HG03064 (cell line): ENCODE data around the gene ASPG.

Source experiments
- ATAC-seq: cut with Tn5 transposase; IDR thresholded peaks from one replicate; pipeline ENCODE4 v1.9.1; 2021; ENCODE audit warnings: low read depth; ENCODE audit not compliant: unreplicated experiment

The ASPG gene

DNA sequence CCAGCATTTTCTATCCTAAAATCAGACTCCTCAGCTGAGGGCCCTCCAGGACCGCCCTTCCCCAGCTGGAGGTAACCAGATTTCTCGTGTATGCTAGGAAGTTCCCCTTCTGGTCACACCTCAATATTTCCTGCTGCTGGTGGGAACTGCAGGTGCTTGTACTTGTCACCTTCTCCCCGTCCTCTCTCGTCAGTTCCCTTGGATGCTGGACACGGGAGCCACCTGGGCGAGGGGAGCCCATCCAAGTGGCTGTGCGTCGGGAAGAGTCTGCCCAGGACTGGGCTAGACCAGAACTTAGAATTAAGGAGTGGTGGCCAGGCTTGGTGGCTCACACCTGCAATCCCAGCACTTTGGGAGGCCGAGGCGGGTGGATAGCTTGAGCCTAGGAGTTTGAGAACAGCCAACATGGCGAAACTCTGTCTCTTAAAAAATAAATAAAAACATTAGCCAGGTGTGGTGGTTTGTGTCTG lies 29.7 kb downstream of the ASPG start:
- no peak for ATAC-seq

DNA sequence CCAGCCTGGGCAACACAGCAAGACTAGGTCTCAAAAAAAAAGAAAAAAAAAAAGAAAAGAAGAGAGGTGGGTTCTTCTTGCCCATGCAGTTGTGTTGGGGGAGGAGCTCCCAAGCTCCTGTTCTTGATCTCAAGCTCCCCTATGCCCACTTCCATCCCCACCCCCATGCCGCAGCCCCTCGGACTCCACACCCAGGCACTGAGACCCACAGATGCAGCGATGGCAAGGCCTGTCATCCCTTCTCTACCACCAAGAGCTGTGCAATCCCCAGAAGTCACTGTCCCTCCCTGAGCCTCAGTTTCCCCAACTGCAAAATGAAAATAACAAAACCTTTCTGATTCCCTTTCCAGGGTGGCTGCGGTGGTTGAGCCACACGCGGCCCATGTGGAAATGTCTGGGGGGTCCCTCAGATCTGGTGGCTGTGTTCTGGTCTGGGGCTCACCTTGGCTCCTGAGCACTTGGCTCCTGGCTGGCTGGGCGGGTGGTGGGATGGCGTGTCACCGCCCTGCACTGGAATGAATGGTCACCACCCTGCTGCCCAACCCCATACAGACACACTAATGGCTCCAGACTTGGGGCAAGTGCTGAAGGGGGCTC lies 30.3 kb downstream of the ASPG start:
- no peak for ATAC-seq

DNA sequence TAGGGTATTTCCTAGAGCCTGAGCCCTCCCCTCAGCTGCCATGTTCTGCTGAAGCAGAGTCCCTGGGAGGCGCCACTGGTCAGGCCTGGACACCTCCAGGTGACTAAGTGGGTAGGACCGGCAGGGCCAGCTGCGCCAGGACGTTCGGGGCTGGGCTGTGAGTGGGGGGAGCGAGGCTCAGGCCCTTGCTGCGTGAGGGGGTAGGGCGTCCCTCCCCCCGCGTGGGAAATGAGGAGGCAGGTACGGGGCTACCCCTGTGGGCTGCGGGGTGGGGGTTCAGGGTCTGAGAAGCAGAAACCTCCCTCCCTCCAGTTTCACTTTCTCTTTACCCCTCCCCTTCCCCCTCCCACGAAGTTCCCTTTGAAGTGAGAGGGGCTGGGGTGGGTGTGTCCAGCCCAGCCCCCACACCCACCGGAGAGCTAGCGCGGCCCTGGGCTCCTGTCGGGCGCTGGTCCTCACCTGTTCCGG lies 30.8 kb downstream of the ASPG start:
- no peak for ATAC-seq

DNA sequence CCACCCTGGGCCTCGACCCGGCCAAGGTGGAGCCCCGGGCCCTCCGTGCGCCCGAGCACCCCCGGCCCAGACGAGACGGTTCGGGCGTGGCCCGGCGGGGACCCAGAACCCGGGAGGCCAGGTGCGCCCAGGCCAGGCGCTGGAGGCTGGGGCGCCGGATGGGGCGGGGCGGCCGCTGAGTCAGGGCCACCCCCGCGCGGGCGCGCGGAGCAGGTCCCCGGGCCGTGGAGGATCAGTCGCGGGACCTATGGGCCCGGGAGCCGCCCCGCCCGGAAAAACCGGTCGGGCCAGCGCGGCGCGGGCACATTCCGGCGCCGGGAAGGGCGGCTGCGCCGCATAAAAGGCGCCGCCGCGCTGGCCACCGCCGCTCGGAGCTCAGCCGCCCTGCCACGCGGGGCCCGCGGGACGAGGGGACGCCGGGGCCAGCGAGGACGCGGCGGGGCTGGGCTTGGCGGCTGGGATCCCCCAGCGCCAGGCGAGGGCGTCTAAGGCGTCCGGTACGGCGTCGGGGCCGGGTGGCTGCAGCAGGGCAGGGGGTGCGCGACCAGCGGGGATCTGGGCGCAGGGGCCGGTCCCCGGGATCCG lies 31.3 kb downstream of the ASPG start:
- no peak for ATAC-seq

DNA sequence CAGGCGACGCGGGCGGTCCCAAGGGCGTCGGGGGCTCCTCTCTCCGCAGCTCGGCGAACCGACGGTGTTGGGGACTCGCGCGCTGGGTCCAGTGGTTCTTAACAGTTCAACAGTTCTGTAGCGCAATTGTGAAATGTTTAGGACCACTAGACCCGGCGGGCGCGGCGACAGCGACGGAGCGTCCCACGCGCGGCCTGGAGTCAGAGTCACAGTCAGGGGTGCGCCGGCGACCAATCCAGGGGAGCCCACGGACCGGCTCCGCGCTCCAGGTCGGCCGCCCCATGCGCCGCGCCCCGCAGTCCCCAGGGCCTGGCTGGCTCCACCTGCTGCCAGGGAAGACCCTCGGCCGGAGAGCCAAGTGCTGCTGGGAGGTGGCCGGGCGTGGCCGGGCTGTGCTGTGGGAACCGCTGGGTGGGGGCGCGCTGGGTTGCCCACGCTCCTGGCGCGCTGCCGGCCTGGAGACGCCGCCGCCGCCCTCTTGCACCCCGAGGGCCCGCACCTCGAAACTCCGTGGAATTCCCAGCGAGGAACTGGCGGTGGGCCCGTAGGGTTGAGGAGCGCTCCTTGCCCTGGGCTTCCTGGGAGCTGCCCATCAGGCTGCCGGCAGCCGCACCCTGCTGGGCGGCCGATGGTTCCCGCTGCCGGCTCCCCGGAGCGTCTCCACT lies 32.0 kb downstream of the ASPG start:
- ATAC-seq: no peak

DNA sequence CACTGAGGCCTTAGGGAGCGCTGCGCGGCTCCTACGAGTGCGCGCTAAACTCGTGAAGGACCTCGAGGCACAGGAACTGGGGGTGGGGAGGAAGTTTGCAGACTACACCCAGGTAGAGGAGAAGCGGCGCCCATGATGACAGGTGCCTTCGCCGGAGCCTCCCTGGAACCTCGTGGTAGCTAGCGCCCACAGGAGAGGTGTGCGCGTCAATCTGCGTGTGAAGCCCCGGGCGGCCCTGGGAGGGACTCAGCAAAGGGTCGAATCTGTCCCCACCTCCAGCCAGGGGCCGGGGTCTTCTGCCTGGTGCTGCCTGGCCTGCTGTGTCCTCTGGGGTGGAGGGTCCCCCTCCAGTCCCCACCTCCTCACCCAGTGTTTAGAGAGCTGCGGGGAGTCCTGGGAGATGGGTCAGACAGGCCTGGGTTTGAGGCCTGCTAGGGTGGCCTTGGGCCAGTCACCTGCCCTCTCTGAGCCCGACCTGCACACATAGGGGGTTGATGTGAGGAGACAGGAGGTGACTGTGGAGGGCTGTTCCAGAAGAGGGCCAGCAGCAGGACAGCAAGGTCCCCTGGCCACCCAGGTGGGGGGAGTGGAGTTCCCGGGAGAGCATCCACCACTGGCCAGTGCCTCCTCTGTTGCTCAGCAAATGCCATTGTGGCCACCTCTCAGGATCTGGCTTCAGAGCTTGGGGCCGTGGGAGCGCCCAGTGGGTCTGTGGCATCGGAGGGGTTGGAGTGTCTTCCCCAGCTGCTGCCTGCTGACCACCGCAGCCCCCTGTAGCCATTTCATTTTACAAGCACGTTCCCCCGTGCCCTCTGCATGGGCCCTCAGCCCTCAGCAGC lies 32.7 kb downstream of the ASPG start:
- ATAC-seq: no peak

DNA sequence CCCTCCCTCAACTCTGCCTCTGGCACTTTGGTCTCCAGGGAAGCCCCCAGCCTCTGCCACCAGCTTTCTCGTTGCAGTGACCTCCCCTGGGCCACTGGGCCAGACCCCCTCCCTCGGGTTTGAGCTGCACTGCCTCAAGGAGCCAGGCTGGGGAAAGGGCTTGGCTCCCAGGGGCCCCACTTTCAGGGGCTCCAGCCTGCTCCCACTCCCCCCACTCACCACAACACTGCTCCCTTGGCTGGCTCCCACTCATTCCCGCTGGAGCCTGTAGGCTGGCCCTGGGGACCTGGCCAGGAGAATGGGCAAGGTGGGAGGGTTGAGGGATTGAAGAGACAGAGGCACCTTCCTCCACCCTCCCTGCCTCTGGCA lies 33.6 kb downstream of the ASPG start:
- no peak for ATAC-seq

DNA sequence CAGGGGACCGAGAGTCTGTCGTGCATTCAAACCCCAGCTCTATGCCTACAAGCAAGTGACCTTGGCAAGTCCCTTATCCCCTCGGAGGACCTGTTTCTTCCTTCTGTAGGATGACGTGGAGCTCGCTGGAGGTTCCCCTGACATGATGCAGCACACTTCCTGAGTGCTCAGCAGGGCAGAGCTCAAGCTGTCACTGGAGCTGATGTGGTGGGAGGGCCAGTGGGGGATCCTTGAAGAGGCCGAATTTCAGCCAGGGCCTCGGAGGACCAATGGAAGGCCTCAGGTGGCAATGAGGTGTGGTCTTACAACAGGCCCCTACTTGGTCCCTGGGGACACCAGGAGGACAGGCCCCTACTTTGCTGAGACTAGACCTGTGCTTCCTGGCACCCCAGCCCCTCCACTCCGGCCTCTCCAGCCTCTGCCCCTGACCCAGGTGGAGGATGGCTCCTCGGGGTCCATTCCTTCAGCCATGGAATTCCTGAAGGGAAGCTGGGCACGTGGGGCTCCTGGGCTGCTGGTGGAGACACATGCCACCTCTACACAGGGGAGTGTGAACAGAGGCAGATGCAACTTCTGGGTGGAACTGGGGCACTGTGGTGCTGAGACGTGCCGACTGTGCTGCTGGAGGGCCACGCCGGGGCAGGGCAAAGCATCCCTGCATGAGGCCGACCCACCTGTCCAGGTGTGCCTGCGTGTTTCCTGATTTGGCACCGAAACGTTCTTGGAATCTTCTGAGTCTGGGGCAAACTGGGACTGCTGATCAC lies 34.2 kb downstream of the ASPG start:
- no peak for ATAC-seq

DNA sequence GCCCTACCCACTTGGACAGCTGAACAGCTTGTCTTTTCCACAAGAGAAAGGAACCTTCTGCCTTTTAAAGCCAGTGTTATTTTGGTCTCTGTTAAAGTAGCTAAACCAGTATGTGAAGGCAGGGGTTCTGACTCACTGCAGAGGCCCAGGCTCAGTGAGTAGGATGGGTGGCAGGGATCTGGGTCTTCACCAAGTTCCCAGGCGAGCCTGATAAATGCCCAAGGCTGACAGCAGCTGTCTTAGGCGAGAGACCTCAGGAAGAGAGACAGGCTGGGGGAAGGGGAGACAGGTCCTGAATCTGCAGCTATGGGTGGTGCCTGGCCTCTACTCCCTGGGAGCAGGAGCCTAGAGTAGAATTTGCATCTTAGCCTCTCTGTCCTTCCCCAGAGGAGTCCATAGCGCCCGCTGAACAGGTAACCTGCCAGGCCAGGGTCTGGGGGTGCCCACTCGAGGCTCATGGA lies 34.8 kb downstream of the ASPG start:
- no peak for ATAC-seq

DNA sequence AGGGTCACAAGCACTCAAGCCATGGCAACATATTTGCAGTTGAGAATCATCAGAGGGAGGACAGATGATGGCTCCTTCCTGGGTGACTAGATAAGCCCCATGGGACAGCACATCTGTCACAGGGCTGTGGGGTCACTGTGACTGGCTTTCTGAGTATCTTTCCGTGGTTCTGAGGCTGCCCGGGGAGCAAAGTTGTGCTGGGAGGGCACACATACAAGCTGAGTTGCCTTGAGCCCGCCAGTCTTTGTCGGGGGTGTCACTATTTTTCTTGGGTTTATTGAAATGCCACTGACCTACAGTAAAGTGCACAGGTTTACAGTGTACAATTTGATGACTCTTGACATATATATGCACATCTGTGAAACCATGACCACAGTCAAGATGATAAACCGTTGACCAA lies 35.6 kb downstream of the ASPG start:
- no peak for ATAC-seq

DNA sequence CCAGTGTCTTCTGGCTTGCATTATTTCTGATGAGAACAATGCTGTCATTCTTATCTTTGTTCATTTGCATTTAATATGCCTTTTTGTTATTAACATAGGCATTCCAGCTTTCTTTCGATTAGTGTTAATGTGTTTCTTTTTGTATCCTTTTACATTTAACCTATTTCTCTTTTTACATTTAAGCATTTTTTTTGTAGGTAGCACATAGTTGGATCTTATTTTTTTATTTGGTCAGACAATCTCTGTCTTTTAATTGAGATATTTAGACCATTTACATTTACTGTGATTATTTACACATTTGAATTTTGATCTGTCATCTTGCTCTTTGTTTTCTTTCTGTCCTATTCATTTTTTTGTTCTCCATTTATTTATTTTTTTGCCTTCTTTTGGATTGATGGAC lies 38.4 kb downstream of the ASPG start:
- no peak for ATAC-seq

DNA sequence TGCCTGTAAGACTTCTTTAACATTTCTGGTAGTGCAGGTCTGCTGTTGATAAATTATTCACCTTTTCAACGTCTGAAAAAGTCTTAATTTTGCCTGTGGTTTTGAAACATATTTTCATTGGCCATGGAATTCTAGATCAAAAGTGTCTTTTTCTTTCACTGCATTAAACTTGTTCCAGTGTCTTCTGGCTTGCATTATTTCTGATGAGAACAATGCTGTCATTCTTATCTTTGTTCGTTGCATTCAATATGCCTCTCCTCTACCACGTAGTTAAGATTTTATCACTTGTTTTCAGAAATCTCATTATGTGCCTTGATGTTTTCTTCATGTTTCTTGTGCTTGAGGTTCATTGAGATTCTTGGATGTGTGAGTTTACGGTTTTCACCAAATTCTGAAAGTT lies 39.5 kb downstream of the ASPG start:
- no peak for ATAC-seq

DNA sequence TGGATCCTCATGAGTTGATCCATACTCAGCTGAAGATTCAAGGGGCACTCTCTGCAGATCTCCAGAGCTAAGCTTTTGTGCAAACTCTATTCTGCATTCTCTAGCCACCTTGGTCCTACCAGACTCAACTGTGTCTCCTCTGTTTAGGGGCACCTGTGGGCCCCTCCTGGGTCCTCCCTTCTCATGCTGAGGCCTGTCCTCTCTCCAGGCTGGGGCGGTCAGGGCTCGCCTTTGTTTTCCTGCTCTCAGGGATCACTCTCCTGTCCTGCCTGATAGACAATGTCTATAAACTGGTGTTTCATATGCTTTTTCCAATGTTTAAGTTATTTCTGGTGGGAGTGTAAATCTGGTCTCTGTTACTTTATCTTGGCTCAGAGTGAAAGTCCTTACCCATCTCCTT lies 41.3 kb downstream of the ASPG start:
- ATAC-seq: no peak

DNA sequence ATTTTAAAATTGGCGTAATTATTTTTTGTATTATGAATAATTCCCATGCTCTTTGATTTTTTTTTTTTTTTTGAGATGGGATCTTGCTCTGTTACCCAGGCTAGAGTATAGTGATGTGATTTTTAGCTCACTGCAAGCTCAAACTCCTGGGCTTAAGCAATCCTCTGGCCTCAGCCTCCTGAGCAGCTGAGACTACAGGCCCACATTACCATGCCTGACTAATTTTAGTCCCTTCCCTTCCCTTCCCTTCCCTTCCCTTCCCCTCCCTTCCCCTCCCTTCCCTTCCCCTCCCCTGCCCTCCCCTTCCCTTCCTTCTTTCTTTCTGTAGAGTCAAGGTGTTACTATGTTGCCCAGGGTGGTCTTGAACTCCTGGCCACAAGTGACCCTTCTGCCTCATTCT lies 43.5 kb downstream of the ASPG start:
- no peak for ATAC-seq

DNA sequence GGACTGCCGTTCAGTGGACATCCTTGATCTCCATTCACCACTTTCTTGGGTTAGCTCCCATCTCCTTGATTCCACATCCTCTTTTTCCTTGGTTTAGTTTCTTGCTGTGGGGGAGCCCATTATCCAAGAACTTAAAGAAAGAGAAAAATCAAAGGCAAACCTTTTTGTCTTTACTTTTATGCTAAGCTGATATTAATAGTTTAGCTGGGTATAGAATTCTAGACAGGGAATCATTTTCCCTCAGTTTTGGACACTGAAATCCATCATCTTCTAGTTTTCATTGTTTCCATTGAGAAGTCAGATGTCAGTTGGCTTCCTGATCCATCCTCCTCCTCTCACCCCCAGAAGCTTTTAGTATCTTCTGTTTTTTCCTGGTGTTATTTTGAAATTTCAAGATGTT lies 44.1 kb downstream of the ASPG start:
- no peak for ATAC-seq

DNA sequence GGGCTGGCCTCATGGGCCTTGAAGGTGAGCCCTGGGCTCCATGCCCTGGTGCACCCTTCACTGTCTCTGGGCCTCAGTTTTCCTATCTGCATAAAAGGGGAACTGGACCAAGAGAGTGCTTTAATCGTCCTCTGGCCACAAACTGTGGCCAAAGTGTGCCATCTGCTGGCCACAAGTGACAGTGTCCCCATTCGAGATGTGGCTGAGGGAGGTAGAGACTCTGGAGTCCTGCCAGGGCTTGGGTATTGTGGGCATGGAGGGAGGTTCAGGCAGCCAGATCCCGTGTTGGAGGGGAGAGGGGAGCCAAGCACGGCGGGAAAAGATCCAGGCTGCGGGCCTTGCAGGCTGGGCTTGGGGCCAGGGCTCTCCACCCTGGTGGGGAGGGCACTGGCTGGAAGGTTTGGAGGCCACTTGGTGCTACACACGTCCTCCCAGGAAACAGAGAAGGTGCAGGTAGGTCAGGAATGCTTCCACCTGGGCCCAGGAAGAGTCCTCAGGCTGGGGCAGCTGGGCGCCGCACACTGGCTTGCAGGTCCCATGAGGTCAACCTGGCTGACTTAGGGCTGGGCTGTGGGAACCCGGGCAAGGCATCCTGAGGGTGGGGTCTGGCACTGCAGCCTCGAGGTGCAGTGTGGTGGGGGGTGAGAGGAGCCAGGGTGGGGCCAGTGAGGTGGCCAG lies 45.6 kb downstream of the ASPG start:
- ATAC-seq: no peak

DNA sequence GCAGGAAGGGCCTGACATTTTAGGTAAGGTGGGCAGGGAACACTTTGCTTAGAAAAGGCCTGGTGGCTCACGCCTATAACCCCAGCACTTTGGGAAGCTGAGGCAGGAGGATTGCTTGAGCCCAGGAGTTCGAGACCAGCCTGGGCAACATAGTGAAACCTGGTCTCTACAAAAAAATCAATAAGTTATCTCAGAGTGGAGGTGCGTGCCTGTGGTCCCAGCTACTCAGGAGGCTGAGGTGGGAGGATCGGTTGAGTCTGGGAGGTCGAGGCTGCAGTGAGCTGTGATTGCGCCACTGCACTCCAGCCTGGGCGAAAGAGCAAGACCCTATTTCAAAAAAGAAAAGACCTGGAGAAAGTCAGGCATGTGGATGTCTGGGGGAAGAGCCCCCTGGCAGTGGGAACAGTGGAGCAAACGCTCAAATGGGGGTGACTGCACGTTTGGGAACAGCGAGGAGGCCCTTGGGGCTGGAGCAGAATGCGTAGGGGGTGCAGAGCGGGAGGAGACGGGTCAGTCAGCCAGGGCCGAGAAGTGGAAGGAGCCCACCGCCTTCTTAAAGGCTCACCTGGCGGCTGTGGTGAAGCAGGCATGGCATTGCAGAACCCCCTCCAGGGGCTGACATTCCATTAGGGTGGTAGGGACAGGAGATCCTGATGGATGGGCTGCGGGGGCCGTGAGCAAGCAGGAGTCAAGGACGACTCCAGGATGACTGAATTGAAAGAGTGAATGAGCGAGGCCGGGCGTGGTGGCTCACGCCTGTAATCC lies 46.6 kb downstream of the ASPG start:
- ATAC-seq: no peak

DNA sequence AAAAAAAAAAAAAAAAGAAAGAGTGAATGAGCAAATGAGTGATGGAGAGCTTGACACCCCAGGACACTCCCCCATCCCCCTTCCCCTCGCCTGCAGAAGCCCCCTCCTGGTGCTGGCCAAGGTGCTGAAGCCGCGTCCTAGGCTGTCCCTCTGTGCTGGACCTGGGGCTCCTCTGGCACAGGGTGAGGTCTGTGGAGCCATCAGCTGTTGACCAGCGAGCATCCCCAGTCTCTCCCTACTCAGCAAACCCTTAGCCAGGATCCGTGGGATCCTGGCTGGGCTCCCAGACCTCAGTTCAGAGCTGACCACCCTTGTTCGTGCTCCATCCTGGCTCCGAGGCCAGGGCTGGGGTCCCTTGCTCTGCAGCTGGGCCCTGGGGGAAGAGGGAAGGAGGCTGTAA lies 47.5 kb downstream of the ASPG start:
- ATAC-seq: no peak

DNA sequence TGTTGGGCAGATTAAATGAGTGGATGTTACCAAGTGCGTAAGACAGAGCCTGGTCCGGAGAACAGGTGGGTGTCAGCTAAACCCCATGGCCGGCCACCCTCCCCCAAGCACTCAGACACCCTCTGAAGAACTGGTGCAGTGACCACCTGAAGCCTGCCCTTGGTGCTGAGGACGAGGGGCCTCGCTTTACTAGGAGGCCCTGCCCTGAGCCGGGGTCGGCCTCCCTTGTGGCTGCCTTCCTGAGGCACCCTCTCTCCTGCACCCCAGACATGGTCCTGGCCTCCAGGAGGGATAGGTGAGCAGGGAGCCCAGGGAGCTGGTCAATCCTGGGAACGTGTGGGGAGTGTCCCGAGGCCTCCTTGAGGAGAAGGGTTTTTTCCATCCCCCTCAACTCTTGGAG lies 48.0 kb downstream of the ASPG start:
- ATAC-seq: no peak
